DMS114 treated with DMSO at 0.1 percent for 48 hours (cell line): ENCODE measurements around the gene SELENOI.
A peak's percentile ranks its signal among the peaks of the same experiment; 100 is the strongest.
"Not testable (repeated sequence)": the region's sequence is repeated elsewhere in the genome, so short reads cannot be mapped to it uniquely, and the experiment has no call there.

Source experiments
- DNase-seq: peaks from one replicate; lab custom pipeline; 2025; ENCODE audit not compliant: unreplicated experiment; lab: John Stamatoyannopoulos, UW

SELENOI gene

GRCh38 chr2:26345545-26346453, at the start of gene SELENOI:
Gene SELENOI (plus strand): TSS chr2:26346143. CDS start chr2:26346233, 90 bp downstream.
- DNase-seq: peak; percentile 97

- no peak for DNase-seq
Observed at GRCh38 chr2:26297061-26297460, 48.9 kb upstream of the SELENOI start.

GRCh38 chr2:26298286-26298637, 47.7 kb upstream of the SELENOI start:
- no peak for DNase-seq

- DNase-seq: no peak
Observed at GRCh38 chr2:26298638-26299393, 47.1 kb upstream of the SELENOI start.

- DNase-seq: no peak
Observed at GRCh38 chr2:26299471-26300101, 46.4 kb upstream of the SELENOI start.

- DNase-seq: no peak
Observed at GRCh38 chr2:26300234-26300925, 45.6 kb upstream of the SELENOI start.

GRCh38 chr2:26302846-26303245, 43.1 kb upstream of the SELENOI start:
- no peak for DNase-seq

GRCh38 chr2:26305094-26305493, 40.8 kb upstream of the SELENOI start:
- DNase-seq: not testable (repeated sequence)

GRCh38 chr2:26305540-26305939, 40.4 kb upstream of the SELENOI start:
- DNase-seq: no peak

- no peak for DNase-seq
Observed at GRCh38 chr2:26309921-26310320, 36.0 kb upstream of the SELENOI start.

- DNase-seq: no peak
Observed at GRCh38 chr2:26312471-26312870, 33.5 kb upstream of the SELENOI start.

- DNase-seq: no peak
Observed at GRCh38 chr2:26313446-26313845, 32.5 kb upstream of the SELENOI start.

GRCh38 chr2:26314243-26314642, 31.7 kb upstream of the SELENOI start:
- no peak for DNase-seq

GRCh38 chr2:26316041-26316440, 29.9 kb upstream of the SELENOI start:
- DNase-seq: peak; percentile 6

GRCh38 chr2:26316845-26317244, 29.1 kb upstream of the SELENOI start:
- DNase-seq: no peak

GRCh38 chr2:26317377-26318105, 28.4 kb upstream of the SELENOI start:
- DNase-seq: no peak

- no peak for DNase-seq
Observed at GRCh38 chr2:26318950-26319349, 27.0 kb upstream of the SELENOI start.

- DNase-seq: not testable (repeated sequence)
Observed at GRCh38 chr2:26324479-26324878, 21.5 kb upstream of the SELENOI start.

- no peak for DNase-seq
Observed at GRCh38 chr2:26324903-26325302, 21.0 kb upstream of the SELENOI start.

GRCh38 chr2:26325851-26326250, 20.1 kb upstream of the SELENOI start:
- DNase-seq: no peak
